Measurements from ENCODE around the gene TBL3.

GRCh38 chr16:1965396-1966001 lies 6.4 kb upstream of the TBL3 start:
- TF ChIP-seq EZH2 (optimal IDR thresholded peaks at IDR 0.05; ENCODE audit: low read depth, low read length), result no peak
- TF ChIP-seq, protein P1, sequence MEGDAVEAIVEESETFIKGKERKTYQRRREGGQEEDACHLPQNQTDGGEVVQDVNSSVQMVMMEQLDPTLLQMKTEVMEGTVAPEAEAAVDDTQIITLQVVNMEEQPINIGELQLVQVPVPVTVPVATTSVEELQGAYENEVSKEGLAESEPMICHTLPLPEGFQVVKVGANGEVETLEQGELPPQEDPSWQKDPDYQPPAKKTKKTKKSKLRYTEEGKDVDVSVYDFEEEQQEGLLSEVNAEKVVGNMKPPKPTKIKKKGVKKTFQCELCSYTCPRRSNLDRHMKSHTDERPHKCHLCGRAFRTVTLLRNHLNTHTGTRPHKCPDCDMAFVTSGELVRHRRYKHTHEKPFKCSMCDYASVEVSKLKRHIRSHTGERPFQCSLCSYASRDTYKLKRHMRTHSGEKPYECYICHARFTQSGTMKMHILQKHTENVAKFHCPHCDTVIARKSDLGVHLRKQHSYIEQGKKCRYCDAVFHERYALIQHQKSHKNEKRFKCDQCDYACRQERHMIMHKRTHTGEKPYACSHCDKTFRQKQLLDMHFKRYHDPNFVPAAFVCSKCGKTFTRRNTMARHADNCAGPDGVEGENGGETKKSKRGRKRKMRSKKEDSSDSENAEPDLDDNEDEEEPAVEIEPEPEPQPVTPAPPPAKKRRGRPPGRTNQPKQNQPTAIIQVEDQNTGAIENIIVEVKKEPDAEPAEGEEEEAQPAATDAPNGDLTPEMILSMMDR (IDR thresholded peaks at IDR 0.05; ENCODE audit: low read length), result no peak
- TF ChIP-seq EZH2phosphoT487 (IDR thresholded peaks at IDR 0.05; ENCODE audit: low read length), result no peak

Data from MM.1S (cell line).